NB4 (cell line): ENCODE measurements around the gene CABP1.
A peak's percentile ranks its signal among the peaks of the same experiment; 100 is the strongest.

Experiments
- DNase-seq: peaks from one replicate; pipeline ENCODE4 v3.0.0; 2010; ENCODE audit warnings: low read depth
- H3K4me3 ChIP-seq: one replicate; pipeline ENCODE4 v1.5.1; 2011; ENCODE audit warnings: mild to moderate bottlenecking, low read depth, low read length, moderate library complexity
- CTCF ChIP-seq: IDR thresholded peaks from one replicate; pipeline ENCODE4 v1.5.1; 2012; ENCODE audit warnings: low read depth, low read length
- MYC ChIP-seq: IDR thresholded peaks from 2 replicates; pipeline ENCODE4 v1.6.1; 2011; ENCODE audit warnings: low read depth, low read length
- POLR2A ChIP-seq: IDR thresholded peaks from 2 replicates; pipeline ENCODE4 v1.6.1; 2011; ENCODE audit warnings: mild to moderate bottlenecking; ENCODE audit not compliant: insufficient read length; ENCODE audit errors: extremely low read depth
- TF ChIP-seq, protein P1 (sequence below): IDR thresholded peaks from 2 replicates; pipeline ENCODE4 v1.6.1; 2011; ENCODE audit warnings: low read depth, low read length

CABP1 gene

DNA sequence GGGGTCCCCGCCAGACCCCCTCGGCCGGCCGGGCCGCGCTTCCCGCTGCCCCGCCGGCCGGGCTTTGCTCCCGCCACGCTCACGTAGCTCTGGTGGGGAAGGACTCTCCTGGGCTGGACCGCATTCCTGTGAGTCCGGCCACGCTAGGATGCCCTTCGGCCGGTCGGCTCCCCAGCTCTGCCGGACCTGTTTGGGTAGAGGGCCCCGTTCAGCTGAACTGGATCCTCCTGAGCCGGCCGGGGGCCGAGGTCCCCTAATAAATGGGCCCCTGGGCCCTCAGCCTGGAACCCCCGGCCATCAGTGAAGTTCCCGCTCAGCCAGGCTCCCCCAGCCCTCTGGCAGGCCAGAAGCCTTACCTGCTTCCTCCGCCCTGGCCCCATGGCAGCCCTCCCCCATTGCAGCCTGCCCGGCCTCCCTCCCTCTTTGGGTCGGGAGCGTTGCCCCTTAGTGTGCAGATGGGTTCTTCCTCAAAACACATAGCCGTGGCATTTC lies 70.4 kb downstream of the CABP1 start:
- peak; percentile 72 for DNase-seq
- peak overlapping the region; percentile 73 for H3K4me3 ChIP-seq
- TF ChIP-seq, protein P1, sequence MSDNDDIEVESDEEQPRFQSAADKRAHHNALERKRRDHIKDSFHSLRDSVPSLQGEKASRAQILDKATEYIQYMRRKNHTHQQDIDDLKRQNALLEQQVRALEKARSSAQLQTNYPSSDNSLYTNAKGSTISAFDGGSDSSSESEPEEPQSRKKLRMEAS: no peak
- TF ChIP-seq MYC: no peak

DNA sequence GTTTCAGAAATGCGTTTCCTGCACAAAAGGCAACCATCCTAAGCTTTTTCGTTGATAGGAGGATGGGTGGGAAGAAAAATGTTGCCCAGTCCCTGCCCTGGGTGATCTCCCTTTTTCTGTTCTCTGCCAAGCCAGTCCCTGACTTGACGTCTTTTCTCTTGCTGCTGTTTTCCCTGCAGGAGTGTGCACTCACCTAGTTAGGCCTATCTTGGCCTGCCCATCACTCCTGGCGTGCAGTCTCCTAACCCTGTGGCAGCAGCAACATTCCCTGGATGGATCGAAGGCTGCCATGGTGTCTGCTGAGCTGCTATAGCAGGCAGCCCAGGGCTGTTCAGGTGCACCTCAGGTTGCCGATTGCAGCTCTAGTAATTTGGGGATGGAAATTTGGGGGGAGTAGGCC lies 71.0 kb downstream of the CABP1 start:
- peak overlapping the region; percentile 73 for H3K4me3 ChIP-seq
- no peak for DNase-seq
- TF ChIP-seq, protein P1: no peak
- TF ChIP-seq MYC (no peak), POLR2A (no peak), CTCF (no peak)

- no peak overlapping the region for H3K4me3 ChIP-seq
- DNase-seq: no peak
- TF ChIP-seq POLR2A (no peak), CTCF (no peak), MYC (no peak)
- TF ChIP-seq, protein P1: no peak
Measured at GRCh38 chr12:120712610-120713009, 72.2 kb downstream of the CABP1 start.

- DNase-seq: peak; percentile 92
- TF ChIP-seq POLR2A (no peak), CTCF (peak; percentile 91)
- TF ChIP-seq, protein P1: peak; percentile 44; the same call in 1 of the 2 replicates
Measured at GRCh38 chr12:120713861-120714482, 73.5 kb downstream of the CABP1 start.

More at GRCh38 chr12:120713861-120714482, 73.5 kb downstream of the CABP1 start:
- H3K4me3 ChIP-seq: no peak overlapping the region
